GM12874 (cell line): ENCODE measurements around the gene DGKB.

Experiments
- TF ChIP-seq, protein P1 (sequence below): IDR thresholded peaks from 2 replicates; pipeline ENCODE4 v1.5.1; 2011; ENCODE audit warnings: low read depth, mild to moderate bottlenecking, control low read depth, low read length, moderate library complexity; ENCODE audit not compliant: insufficient read depth

DGKB gene

DNA sequence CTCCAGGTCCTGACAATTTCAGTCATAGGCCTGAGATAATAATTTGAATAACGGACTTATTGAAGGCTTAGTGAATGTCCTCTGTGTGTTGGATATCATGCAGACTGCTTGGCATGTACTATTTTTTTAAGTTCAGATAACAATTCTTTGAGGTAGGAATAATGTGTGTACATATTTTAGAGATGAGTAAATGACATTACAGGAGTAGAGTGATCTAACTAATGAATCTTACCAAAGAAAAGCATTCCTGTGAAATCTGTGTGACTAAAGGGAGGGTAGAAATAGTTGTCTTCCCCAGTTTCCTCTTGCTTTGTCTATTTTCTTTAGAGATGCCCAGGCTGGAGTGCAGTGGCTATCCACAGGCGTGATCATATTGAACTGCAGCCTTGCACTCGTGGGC, 521.2 kb downstream of the DGKB start:
- TF ChIP-seq, protein P1, sequence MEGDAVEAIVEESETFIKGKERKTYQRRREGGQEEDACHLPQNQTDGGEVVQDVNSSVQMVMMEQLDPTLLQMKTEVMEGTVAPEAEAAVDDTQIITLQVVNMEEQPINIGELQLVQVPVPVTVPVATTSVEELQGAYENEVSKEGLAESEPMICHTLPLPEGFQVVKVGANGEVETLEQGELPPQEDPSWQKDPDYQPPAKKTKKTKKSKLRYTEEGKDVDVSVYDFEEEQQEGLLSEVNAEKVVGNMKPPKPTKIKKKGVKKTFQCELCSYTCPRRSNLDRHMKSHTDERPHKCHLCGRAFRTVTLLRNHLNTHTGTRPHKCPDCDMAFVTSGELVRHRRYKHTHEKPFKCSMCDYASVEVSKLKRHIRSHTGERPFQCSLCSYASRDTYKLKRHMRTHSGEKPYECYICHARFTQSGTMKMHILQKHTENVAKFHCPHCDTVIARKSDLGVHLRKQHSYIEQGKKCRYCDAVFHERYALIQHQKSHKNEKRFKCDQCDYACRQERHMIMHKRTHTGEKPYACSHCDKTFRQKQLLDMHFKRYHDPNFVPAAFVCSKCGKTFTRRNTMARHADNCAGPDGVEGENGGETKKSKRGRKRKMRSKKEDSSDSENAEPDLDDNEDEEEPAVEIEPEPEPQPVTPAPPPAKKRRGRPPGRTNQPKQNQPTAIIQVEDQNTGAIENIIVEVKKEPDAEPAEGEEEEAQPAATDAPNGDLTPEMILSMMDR = no peak

DNA sequence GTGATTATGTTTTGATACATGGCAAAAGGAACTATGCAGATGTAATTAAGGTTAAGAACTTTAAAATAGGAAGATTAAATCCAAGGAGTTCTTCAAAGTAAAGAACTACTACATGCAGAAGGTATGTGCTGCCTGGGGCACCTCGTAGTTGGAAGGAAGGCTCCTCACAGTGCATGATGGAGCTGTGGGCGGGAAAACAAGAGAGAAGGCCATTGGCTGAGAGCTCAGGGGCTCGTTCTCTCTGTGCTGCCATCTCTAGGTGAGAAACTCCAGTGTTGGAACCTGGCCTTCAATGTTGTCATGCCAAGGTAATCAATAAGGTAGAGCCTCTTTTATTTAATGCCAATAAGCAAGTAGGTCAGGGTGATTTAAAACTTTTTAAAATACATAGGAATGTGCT, 521.7 kb downstream of the DGKB start:
- TF ChIP-seq, protein P1 = no peak

DNA sequence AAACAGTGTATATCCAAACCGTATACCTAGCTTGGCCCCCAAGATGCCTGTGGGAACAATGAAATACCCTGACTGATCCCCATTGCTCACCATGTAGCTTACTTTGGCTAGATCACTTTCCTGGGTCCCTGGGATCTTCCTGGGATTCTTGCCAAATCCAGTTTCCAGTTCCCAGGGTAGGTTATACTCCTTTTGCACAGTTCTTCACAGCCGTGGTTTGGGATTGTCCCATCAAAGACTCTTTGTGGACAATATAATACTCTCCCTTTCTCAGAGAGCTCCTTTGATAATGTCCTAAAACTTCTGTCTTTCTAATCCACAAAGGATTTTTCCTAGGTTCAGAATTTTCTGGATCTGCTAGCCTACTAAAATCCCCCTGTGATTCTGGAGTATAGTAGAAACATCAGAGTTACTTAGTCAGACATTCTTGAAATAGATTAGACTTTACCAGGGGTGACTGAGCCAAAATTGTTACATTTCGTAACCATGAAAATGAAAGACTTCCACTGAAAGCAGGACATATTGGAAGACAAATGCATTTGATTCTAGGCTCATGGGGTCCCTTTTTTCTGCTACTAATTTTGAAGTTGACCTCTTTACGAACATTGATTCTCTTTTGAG, 524.8 kb downstream of the DGKB start:
- TF ChIP-seq, protein P1 = no peak

DNA sequence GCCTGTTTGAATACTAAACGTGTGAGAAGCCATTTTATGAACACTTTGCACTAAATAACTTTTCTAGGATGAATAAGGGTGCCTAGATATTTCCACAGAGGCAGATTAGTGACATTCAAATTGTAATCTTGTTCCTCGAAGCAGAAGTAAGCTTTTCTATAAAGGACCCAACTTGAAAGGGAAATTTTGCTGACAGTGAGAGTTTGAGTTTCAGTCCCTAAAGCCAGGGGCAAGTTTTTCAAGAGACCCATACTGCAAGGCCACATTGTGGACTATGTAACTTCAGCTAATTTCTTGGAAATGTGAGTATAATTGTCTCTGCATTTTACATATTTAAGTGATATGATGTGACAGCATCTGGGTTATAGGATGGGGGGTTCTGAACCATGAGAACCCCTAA, 525.8 kb downstream of the DGKB start:
- TF ChIP-seq, protein P1 = no peak

DNA sequence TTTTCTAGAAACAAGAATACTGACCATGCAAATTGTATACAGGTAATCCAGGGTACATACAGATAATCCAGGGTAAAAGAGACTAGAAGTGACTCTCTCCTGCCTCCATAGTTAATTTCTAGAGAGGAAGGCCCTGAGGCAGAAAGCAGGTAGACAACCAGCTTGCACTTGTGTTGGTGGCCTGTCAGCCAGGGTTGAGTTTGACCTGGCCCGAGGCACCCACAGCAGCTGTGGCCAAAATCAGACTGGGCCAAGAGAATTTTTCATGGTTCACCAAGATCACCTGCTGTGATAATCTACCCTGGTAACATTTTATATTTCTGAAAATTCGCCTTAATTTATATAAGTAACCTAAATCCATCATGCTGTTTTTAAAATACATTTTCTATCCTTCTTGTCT, 526.6 kb downstream of the DGKB start:
- TF ChIP-seq, protein P1 = no peak

DNA sequence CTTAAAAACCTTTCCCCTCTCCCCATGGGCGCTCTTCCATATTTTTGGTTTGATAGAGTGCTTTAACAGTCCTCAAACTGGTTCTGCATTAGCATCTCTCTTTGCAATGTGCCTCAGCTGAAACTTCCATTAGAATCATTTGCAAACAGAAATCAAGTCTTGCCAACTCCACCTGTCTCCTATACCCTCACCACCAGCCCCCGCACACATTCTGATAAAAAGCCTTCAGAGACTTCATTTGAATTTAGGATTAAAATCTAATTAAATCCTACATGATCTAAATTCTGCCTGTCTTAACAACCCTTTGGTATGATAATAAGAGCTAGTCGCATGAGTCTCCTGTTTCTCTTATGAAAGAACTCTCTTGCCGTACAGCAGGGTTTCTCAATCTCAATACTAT, 528.2 kb downstream of the DGKB start:
- TF ChIP-seq, protein P1 = no peak

DNA sequence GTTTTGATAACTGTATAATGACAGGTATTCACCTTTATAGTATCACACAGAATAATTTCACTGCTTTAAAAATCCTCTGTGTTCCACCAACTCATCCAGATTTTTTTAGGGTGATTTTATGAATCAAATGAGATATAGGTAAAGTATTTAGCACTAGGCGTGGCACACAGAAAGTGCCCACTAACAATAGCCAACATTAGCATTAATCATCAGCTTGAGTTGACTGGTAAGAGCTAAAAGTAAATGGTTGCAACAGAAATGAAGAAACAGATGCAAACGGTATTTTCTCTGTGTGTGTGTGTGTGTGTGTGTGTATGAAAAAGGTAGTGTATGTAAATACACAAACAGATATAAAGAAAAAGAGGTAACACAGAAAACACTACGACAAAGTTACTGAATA, 534.3 kb downstream of the DGKB start:
- TF ChIP-seq, protein P1 = no peak

DNA sequence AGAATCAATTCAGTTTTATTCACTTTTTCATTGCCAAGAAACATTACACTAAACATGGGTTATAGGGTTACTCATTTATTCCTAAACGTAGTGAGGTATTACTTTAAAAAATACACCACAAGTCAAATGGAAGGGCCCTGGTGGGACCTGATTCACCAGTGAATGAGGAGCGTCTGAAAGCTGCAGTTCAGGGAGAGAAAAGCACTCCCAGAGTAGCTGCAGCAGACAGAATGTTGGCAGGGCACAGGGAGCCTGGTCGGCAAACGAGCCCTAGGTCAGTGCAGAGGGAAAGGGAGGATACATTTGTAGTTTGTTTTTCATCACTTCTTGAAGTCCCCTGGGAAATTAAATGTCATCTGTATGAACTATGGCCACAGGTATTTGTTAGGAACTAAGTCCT, 551.4 kb downstream of the DGKB start:
- TF ChIP-seq, protein P1 = no peak
